K562 (cell line): ENCODE data around the gene LRRC25. TPM values are rescaled to one million over a fixed set of nuclear protein-coding genes. Genes with fewer than 3 reads are reported as not detected.

Experiments
- ATF4 ChIP-seq: fragments of 450-650 bp; formaldehyde crosslinking; IDR thresholded peaks from 2 replicates; pipeline ENCODE4 v1.4.0; 2022; ENCODE audit warnings: mild to moderate bottlenecking, moderate library complexity
- CCAR2 ChIP-seq: fragments of 200-400 bp; formaldehyde crosslinking; IDR thresholded peaks from 2 replicates; pipeline ENCODE4 v1.6.1; 2017; ENCODE audit warnings: mild to moderate bottlenecking, low read depth, low read length
- CUX1 ChIP-seq: fragments of 200-800 bp; sonication (Bioruptor generic); IDR thresholded peaks from 2 replicates; pipeline ENCODE4 v1.6.1; 2016; ENCODE audit warnings: missing genetic modification characterization, missing compliant biosample characterization
- DMBX1 ChIP-seq: fragments of 250-450 bp; sonication (Bioruptor Pico); IDR thresholded peaks from 2 replicates; pipeline ENCODE4 v1.8.0; 2022; ENCODE audit warnings: inconsistent platforms, mild to moderate bottlenecking, moderate library complexity, borderline replicate concordance
- FOSL1 ChIP-seq: fragments of 200-800 bp; sonication (Bioruptor generic); conservative IDR thresholded peaks from 2 replicates; pipeline ENCODE4 v1.6.1; 2016; ENCODE audit warnings: missing genetic modification characterization, missing compliant biosample characterization
- FOXJ2 ChIP-seq: fragments of 200-800 bp; sonication (Bioruptor generic); IDR thresholded peaks from 2 replicates; pipeline ENCODE4 v1.6.1; 2016; ENCODE audit warnings: missing genetic modification characterization, missing compliant biosample characterization
- HMGXB4 ChIP-seq: sonication (generic); formaldehyde crosslinking; IDR thresholded peaks from 2 replicates; pipeline ENCODE4 v1.8.1; 2023; ENCODE audit warnings: mild to moderate bottlenecking, missing genetic modification reagents
- HNRNPLL ChIP-seq: fragments of 200-400 bp; formaldehyde crosslinking; IDR thresholded peaks from 2 replicates; pipeline ENCODE4 v1.6.1; 2017; ENCODE audit warnings: low read length, low read depth, mild to moderate bottlenecking; ENCODE audit not compliant: poor library complexity, severe bottlenecking
- NEUROD1 ChIP-seq: fragments of 150-350 bp; IDR thresholded peaks from 2 replicates; pipeline ENCODE4 v1.6.1; 2014; ENCODE audit warnings: borderline replicate concordance, low read length, low read depth; ENCODE audit not compliant: partially characterized antibody
- PHB ChIP-seq: fragments of 250-450 bp; sonication (Bioruptor Pico); IDR thresholded peaks from 2 replicates; pipeline ENCODE4 v1.5.0; 2021
- PHTF2 ChIP-seq: fragments of 250-450 bp; sonication (Bioruptor Pico); IDR thresholded peaks from 2 replicates; pipeline ENCODE4 v1.5.0; 2021; ENCODE audit warnings: mild to moderate bottlenecking
- TOE1 ChIP-seq, 2 experiments: fragments of 450-650 bp in 1 of 2; sonication (generic) in 1 of 2; formaldehyde crosslinking in 1 of 2; IDR thresholded peaks; 2 replicates each; pipeline versions ENCODE4 v1.7.1 to v1.8.0; 2016 to 2022; ENCODE audit warnings: borderline replicate concordance in 2 of 2, mild to moderate bottlenecking in 2 of 2, antibody characterized with exemption in 1 of 2, inconsistent platforms in 1 of 2, low read depth in 1 of 2, missing genetic modification reagents in 1 of 2, moderate library complexity in 1 of 2
- U2AF2 ChIP-seq: fragments of 200-400 bp; formaldehyde crosslinking; optimal IDR thresholded peaks from 2 replicates; pipeline ENCODE3; 2017; ENCODE audit warnings: low read depth, mild to moderate bottlenecking, low read length
- ZNF277 ChIP-seq: fragments of 250-450 bp; sonication (Bioruptor Pico); IDR thresholded peaks from 2 replicates; pipeline ENCODE4 v1.8.0; 2022; ENCODE audit warnings: inconsistent platforms, mild to moderate bottlenecking, moderate library complexity, borderline replicate concordance
- ZNF512 ChIP-seq: IDR thresholded peaks from 2 replicates; pipeline ENCODE4 v1.6.1; 2016; ENCODE audit warnings: missing genetic modification characterization, missing compliant biosample characterization
- polyA plus RNA-seq, 8 experiments: library from polyadenylated mRNA; depleted of rRNA in 4 of 8; stranded (reverse) in 5 of 8; unstranded in 3 of 8; fragments of >200 nt; fragmentation: Nextera tagmentation in 2 of 8; fragmentation: Illumina TruSeq in 1 of 8; extraction: Ambion mirVana in 2 of 8; extraction: Trizol in 1 of 8; gene quantifications; 2 replicates each; pipeline versions ENCODE4 v1.2.1 to v1.2.3, GENCODE V29; 2011 to 2014; ENCODE audit warnings: inconsistent platforms in 1 of 8, missing spikeins in 1 of 8
- total RNA-seq, 7 experiments: library from RNA; depleted of rRNA in 6 of 7; stranded (reverse); fragments of >200 nt in 6 of 7; fragmentation: Illumina TruSeq in 2 of 7; extraction: Trizol in 2 of 7; gene quantifications; 2 replicates each; pipeline versions ENCODE4 v1.2.1 to v1.2.3, GENCODE V29; 2011 to 2021; ENCODE audit warnings: low replicate concordance in 1 of 7

Gene LRRC25
- total and polyA plus RNA-seq, 9 of the 15 experiments (the other 6 are each of a cell fraction or from before 2014, with no cell fraction given) = 0.07 to 0.36 (median 0.10) TPM; not detected in 3

- TF ChIP-seq CUX1 = 0 out of 2 replicates have a peak, but pooled peaks have one; percentile 36
- no peak for TF ChIP-seq U2AF2
- TF ChIP-seq HMGXB4 (CRISPR knock-in tag) = no peak
- TF ChIP-seq PHTF2 (CRISPR knock-in tag) = 0 out of 2 replicates have a peak, but pooled peaks have one; percentile 7
- peak; percentile 55; the same call in 1 of the 2 replicates for TF ChIP-seq DMBX1
- TF ChIP-seq CCAR2 = no peak
- no peak for TF ChIP-seq ZNF277 (CRISPR knock-in tag)
- TF ChIP-seq NEUROD1 = peak; percentile 80
- peak; percentile 97 for TF ChIP-seq FOSL1 (tag)
- no peak for TF ChIP-seq ATF4 (CRISPR knock-in tag)
- TF ChIP-seq TOE1 (IDR thresholded peaks at IDR 0.05; ENCODE audit: borderline replicate concordance) = peak; percentile 54
- no peak for TF ChIP-seq TOE1 (CRISPR knock-in tag; IDR thresholded peaks at IDR 0.05; ENCODE audit: borderline replicate concordance, low read depth)
- TF ChIP-seq HNRNPLL = no peak
- TF ChIP-seq FOXJ2 (tag) = peak; percentile 87
- no peak for TF ChIP-seq ZNF512 (tag)
- TF ChIP-seq PHB (CRISPR knock-in tag) = no peak
These were observed 23.4 kb downstream of the LRRC25 start (continued) for GRCh38 chr19:18373892-18374629.
